Pulmonary artery endothelial cell (primary cell): ENCODE measurements around the gene ACSL3. TPM values are rescaled to one million over a fixed set of nuclear protein-coding genes. Genes with fewer than 3 reads are reported as not detected.

ENCODE experiments used
- DNase-seq: peaks from one replicate; pipeline ENCODE4 v3.0.0-alpha.2; 2011; ENCODE audit warnings: low read depth, low spot score
- total RNA-seq: library from RNA; depleted of rRNA; stranded (reverse); fragments of >200 nt; gene quantifications from 2 replicates; pipeline ENCODE4 v1.2.3, GENCODE V29; 2014

ACSL3 gene
- total RNA-seq, 1 donor from 2014 or later = 99.3 TPM

GRCh38 chr2:222878877-222879603 is 18.2 kb downstream of the ACSL3 start:
- no peak for DNase-seq

GRCh38 chr2:222879604-222879933 is 18.7 kb downstream of the ACSL3 start:
- DNase-seq = no peak

- no peak for DNase-seq
Observed at GRCh38 chr2:222882484-222882928, 21.7 kb downstream of the ACSL3 start.

- no peak for DNase-seq
Observed at GRCh38 chr2:222883420-222883819, 22.6 kb downstream of the ACSL3 start.

GRCh38 chr2:222884114-222884771 is 23.4 kb downstream of the ACSL3 start:
- DNase-seq = no peak

- no peak for DNase-seq
Observed at GRCh38 chr2:222884805-222885424, 24.1 kb downstream of the ACSL3 start.

GRCh38 chr2:222887124-222887523 is 26.3 kb downstream of the ACSL3 start:
- no peak for DNase-seq

- DNase-seq = no peak
Observed at GRCh38 chr2:222888716-222889115, 27.9 kb downstream of the ACSL3 start.

- DNase-seq = no peak
Observed at GRCh38 chr2:222891890-222892289, 31.1 kb downstream of the ACSL3 start.

GRCh38 chr2:222892321-222892720 is 31.5 kb downstream of the ACSL3 start:
- peak; percentile 49 for DNase-seq

- no peak for DNase-seq
Observed at GRCh38 chr2:222892761-222893160, 31.9 kb downstream of the ACSL3 start.

- DNase-seq = no peak
Observed at GRCh38 chr2:222893716-222894115, 32.9 kb downstream of the ACSL3 start.

GRCh38 chr2:222895144-222895543 is 34.3 kb downstream of the ACSL3 start:
- no peak for DNase-seq

- no peak for DNase-seq
Observed at GRCh38 chr2:222897898-222898297, 37.1 kb downstream of the ACSL3 start.

GRCh38 chr2:222899413-222900181 is 38.8 kb downstream of the ACSL3 start:
- no peak for DNase-seq

GRCh38 chr2:222900354-222900753 is 39.5 kb downstream of the ACSL3 start:
- DNase-seq = no peak

GRCh38 chr2:222902660-222903059 is 41.8 kb downstream of the ACSL3 start:
- DNase-seq = no peak

GRCh38 chr2:222903234-222904220 is 42.7 kb downstream of the ACSL3 start:
- no peak for DNase-seq

GRCh38 chr2:222904557-222905258 is 43.9 kb downstream of the ACSL3 start:
- no peak for DNase-seq

GRCh38 chr2:222907048-222907447 is 46.2 kb downstream of the ACSL3 start:
- DNase-seq = no peak
